Breast epithelium (tissue), 3 donors: ENCODE results near the gene STX18.

Experiments
- CTCF ChIP-seq, 3 donors: fragments of 450-650 bp; IDR thresholded peaks; one replicate each; pipeline ENCODE4 v1.5.1; 2016 to 2017; ENCODE audit warnings: antibody characterized with exemption in 3 of 3, mild to moderate bottlenecking in 3 of 3, moderate library complexity in 3 of 3
- POLR2A ChIP-seq: fragments of 450-650 bp; IDR thresholded peaks from one replicate; pipeline ENCODE4 v1.6.1; 2016; ENCODE audit warnings: antibody characterized with exemption, mild to moderate bottlenecking, moderate library complexity
- POLR2AphosphoS5 ChIP-seq, 3 donors: sonication (generic); formaldehyde crosslinking; IDR thresholded peaks; one replicate each; pipeline ENCODE4 v1.6.1; 2017; ENCODE audit warnings: antibody characterized with exemption in 3 of 3

GRCh38 chr4:4427886-4428285, 114.0 kb downstream of the STX18 start:
- TF ChIP-seq CTCF (IDR thresholded peaks at IDR 0.05) (no peak), POLR2A (no peak), POLR2AphosphoS5 (IDR thresholded peaks at IDR 0.05) (no peak)
